HG03159 (cell line): ENCODE measurements around the gene SYNE1.
"Not testable (repeated sequence)": the region's sequence is repeated elsewhere in the genome, so short reads cannot be mapped to it uniquely, and the experiment has no call there.

Source experiments
- ATAC-seq: cut with Tn5 transposase; IDR thresholded peaks from one replicate; pipeline ENCODE4 v1.9.1; 2021; ENCODE audit warnings: mild to moderate bottlenecking, moderate library complexity; ENCODE audit not compliant: unreplicated experiment

SYNE1 gene

GRCh38 chr6:152154559-152155356 is 482.4 kb downstream of the SYNE1 start:
- no peak for ATAC-seq

- no peak for ATAC-seq
Measured at GRCh38 chr6:152151920-152152319, 485.2 kb downstream of the SYNE1 start.

- ATAC-seq = no peak
Measured at GRCh38 chr6:152150196-152150595, 487.0 kb downstream of the SYNE1 start.

GRCh38 chr6:152148412-152148811 is 488.8 kb downstream of the SYNE1 start:
- no peak for ATAC-seq

GRCh38 chr6:152147269-152147668 is 489.9 kb downstream of the SYNE1 start:
- no peak for ATAC-seq

- ATAC-seq = no peak
Measured at GRCh38 chr6:152146385-152146784, 490.8 kb downstream of the SYNE1 start.

GRCh38 chr6:152143359-152143758 is 493.8 kb downstream of the SYNE1 start:
- no peak for ATAC-seq

GRCh38 chr6:152142105-152142504 is 495.1 kb downstream of the SYNE1 start:
- ATAC-seq = no peak

- ATAC-seq = not testable (repeated sequence)
Measured at GRCh38 chr6:152138344-152138743, 498.8 kb downstream of the SYNE1 start.

- no peak for ATAC-seq
Measured at GRCh38 chr6:152136449-152136825, 500.7 kb downstream of the SYNE1 start.

- no peak for ATAC-seq
Measured at GRCh38 chr6:152135755-152136448, 501.3 kb downstream of the SYNE1 start.

- no peak for ATAC-seq
Measured at GRCh38 chr6:152130441-152130840, 506.7 kb downstream of the SYNE1 start.

- no peak for ATAC-seq
Measured at GRCh38 chr6:152129691-152130151, 507.4 kb downstream of the SYNE1 start.

- no peak for ATAC-seq
Measured at GRCh38 chr6:152127432-152128165, 509.6 kb downstream of the SYNE1 start.

GRCh38 chr6:152124429-152125074 is 512.6 kb downstream of the SYNE1 start:
- ATAC-seq = peak; percentile 75

- no peak for ATAC-seq
Measured at GRCh38 chr6:152123076-152123475, 514.1 kb downstream of the SYNE1 start.

- no peak for ATAC-seq
Measured at GRCh38 chr6:152122434-152122833, 514.7 kb downstream of the SYNE1 start.

- ATAC-seq = no peak
Measured at GRCh38 chr6:152121910-152122309, 515.3 kb downstream of the SYNE1 start.

- no peak for ATAC-seq
Measured at GRCh38 chr6:152119831-152120230, 517.3 kb downstream of the SYNE1 start.

- no peak for ATAC-seq
Measured at GRCh38 chr6:152118678-152119077, 518.5 kb downstream of the SYNE1 start.

- no peak for ATAC-seq
Measured at GRCh38 chr6:152118224-152118623, 518.9 kb downstream of the SYNE1 start.
